ENCODE measurements around the gene TTLL8.

TTLL8 gene

DNA sequence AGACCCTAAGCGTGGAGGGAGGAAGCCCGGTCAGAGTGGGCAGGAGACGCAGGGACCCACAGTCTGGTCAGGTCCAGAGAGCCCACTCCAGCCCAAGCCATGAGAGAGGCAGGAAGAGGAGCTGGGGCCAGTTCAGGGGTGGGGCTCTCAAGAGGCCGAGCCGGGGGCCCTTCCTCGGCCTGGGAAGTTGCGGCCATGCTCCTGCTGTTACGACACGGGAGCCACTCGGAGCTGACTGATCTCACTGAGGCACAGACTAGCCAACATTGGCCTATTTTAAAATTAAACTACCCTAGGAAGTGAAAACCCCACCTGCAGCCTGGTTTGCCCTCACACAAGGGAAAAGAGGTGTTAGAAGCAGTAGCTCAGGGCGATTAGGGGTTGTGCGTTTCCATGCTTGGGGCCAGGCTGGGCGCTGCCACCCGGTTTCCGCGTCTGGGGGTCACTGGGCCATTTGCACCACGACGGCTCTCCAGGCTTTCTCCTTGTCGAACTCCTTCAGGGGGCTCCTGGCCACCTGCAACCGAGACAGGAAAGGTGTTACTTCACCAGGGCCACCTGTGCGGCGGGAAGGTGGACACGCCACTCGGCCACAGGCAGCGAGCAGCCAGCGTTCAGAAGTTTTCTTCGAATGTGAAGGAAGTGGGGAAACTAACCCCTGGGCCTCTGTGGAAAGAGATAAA lies 3.2 kb upstream of the TTLL8 start:
- no peak overlapping the region for H3K4me3 ChIP-seq (ENCODE audit: low read depth, low read length)
- TF ChIP-seq, protein P1, sequence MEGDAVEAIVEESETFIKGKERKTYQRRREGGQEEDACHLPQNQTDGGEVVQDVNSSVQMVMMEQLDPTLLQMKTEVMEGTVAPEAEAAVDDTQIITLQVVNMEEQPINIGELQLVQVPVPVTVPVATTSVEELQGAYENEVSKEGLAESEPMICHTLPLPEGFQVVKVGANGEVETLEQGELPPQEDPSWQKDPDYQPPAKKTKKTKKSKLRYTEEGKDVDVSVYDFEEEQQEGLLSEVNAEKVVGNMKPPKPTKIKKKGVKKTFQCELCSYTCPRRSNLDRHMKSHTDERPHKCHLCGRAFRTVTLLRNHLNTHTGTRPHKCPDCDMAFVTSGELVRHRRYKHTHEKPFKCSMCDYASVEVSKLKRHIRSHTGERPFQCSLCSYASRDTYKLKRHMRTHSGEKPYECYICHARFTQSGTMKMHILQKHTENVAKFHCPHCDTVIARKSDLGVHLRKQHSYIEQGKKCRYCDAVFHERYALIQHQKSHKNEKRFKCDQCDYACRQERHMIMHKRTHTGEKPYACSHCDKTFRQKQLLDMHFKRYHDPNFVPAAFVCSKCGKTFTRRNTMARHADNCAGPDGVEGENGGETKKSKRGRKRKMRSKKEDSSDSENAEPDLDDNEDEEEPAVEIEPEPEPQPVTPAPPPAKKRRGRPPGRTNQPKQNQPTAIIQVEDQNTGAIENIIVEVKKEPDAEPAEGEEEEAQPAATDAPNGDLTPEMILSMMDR (IDR thresholded peaks at IDR 0.05; ENCODE audit: low read depth, low read length): no peak

DNA sequence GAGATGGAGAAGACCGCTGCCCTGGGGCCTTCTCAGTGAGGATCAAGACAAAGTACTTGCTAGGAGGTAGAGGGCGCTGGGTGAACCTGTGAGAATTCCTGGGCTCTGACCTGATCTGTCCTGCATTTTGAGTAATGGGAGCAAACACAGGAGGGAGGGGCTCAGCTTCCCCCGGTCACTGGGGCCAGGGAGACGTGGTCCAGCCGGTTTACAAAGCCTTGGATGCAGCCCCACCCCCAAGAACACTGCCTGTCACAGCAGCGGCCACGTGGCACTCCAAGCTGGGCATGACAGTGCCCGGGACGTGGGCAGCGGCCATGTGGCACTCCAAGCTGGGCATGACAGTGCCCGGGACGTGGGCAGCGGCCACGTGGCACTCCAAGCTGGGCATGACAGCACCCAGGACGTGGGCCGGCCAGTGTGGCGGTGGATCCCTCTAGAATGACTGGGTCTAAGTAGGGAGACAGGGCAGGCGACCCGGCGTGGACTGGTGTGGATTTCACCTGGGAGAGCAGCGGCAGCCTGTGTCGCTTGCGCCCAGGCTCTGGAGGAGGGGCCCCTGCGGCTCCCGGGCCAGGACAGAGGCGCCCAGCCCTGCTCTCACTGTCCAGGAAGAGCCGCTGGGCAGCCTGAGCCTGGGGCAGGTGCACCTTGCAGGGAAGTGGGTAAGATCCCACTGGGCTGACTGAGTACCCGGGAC lies 2.5 kb upstream of the TTLL8 start:
- no peak overlapping the region for H3K4me3 ChIP-seq (ENCODE audit: low read depth, low read length)
- TF ChIP-seq, protein P1 (IDR thresholded peaks at IDR 0.05; ENCODE audit: low read depth, low read length): no peak

DNA sequence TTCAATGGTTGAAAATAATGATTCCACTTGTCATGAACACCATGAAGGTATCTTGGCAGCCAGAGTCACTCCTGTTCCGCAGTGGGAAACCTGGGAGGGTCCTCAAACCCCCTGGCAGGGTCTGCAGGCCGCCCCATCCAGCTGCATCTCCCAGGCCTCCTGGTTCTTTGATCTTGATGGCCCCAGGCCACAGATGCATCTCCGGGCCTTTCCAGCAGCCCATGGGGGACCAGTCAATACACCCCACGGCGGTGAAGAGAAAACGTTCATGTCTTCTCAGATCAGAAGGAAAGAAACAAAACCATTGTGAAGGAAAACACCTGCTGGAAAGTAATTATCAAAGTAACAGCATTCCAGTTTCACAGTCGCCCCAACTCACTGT lies 1.8 kb upstream of the TTLL8 start:
- TF ChIP-seq, protein P1 (IDR thresholded peaks at IDR 0.05; ENCODE audit: low read depth, low read length): no peak
- H3K4me3 ChIP-seq (ENCODE audit: low read depth, low read length): no peak overlapping the region

DNA sequence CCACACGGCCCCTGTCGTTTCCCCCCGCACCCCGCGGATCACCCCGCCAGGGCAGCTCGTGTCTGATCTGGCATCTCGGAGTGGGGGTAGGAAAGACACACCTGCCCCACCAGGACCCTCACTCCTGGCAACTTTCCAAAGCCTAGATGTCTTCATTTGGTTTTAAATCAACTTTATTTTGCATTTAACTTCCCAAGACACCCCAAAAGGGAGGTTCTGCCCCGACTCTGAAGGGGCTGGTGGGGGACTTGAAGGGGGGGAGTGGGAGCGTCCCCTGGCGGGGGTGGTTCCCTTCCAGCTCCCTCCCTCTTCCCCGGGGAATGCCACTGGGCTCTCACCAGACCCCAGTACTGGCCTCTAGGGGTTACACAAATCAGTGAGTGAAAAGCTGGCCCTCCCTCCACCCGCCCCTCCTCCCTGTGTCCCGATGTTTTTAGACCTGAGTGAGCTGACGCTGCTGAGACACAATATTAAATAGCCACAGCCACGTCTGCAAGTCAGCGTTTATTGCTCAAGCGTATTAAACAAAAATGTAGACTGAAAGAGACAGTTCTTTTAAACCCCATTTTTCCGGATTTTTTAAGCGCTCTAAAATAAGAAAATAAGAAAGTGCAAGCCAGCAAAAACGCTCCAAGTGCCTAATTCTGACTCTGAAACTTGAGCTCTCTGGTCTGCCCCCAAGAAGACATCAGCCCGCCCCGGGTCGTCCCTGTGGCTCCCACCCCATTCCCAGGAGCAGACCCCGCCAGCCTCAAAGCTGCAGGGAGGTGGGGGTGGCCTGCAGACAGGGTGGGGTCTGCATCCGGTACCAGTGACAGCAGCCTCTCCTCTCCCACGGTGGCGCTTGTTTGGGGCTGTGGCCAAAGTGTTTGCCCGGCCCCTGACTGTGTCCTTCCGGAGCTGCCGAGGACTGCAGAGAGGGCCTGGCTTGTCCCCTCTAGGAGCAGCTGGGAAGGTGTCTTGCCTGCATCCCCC lies 1.1 kb upstream of the TTLL8 start:
- TF ChIP-seq, protein P1 (IDR thresholded peaks at IDR 0.05; ENCODE audit: low read depth, low read length): no peak
- no peak overlapping the region for H3K4me3 ChIP-seq (ENCODE audit: low read depth, low read length)

DNA sequence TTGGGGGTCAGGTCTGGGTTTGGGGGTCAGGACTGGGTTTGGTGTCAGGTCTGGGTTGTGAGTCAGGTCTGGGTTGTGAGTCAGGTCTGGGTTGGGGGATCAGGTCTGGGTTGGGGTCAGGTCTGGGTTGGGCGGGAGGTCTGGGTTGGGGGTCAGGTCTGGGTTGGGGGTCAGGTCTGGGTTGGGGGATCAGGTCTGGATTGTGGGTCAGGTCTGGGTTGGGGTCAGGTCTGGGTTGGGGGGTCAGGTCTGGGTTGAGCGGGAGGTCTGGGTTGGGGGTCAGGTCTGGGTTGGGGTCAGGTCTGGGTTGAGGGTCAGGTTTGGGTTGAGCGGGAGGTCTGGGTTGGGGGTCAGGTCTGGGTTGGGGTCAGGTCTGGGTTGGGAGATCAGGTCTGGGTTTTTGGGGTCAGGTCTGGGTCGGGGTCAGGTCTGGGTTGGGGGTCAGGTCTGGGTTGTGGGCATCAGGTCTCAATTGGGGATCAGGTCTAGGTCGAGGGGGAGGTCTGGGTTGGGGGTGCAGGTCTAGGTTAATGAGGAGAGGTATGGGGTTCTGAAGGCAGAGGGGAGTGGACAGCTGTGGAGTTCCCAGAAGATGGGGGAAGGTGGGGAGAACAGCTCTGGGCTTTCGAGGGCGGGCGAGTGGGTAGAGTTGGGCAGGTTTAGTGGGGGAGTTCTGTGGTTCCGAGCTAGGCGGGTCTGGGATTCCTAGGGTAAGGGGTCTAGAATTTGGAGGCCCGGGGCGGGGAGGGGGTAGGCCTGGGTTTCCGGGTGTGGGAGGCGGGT lies 629 bp downstream of the TTLL8 start:
- H3K4me3 ChIP-seq (ENCODE audit: low read depth, low read length): no peak overlapping the region
- TF ChIP-seq, protein P1 (IDR thresholded peaks at IDR 0.05; ENCODE audit: low read depth, low read length): no peak

DNA sequence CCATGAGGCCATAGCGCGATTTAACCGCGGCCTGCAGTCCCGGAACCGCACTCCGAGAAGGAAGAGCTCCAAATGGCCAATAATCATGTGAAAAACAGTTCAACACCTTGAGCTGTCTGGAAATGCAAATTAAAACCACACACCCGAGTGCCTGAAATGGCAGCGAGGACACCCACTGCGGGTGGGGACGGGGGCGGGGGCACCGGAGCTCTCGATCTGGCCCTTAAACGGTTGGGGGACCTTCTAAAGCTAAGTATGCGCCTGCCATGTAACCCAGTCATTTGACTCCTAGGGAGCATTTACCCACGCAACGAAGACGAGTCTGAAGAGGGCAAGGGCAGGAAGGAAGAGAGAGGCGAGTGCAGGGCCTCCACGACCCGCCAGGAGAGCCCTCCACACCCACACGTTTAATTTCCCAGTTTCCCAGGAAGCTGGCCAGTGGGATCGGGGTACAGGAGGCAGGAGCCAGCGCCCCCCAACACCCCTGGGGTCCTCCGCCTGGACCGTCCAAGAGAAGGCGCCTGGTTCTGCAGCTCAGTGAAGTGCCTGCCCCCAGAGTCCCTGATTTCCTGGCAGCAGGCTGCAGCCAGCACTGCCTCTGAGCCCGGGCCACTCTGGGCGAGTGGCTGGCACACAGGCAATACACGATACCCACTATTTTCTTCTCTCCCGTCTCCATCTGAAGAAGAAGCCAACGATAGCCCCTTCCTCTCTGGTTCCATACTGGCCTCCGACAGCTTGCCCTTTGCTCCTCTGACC lies 1.7 kb downstream of the TTLL8 start:
- no peak overlapping the region for H3K4me3 ChIP-seq (ENCODE audit: low read depth, low read length)
- TF ChIP-seq, protein P1 (IDR thresholded peaks at IDR 0.05; ENCODE audit: low read depth, low read length): no peak
